Measurements from ENCODE around the gene LRP11.
"Not testable (repeated sequence)": the region's sequence is repeated elsewhere in the genome, so short reads cannot be mapped to it uniquely, and the experiment has no call there.

DNA sequence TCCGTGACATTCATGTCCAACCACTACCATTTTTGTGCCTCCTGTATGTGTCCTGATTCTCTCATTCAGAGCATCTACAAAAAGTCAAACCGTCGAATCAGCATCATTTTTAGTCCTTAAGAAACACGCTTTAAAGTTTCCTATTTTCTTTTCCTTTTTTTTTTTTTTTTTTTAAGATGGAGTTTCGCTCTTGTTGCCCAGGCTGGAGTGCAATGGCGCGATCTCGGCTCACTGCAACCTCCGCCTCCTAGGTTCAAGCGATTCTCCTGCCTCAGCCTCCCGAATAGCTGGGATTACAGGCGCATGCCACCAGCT, 1.8 kb downstream of the LRP11 start:
- not testable (repeated sequence) for TF ChIP-seq ESRRA (IDR thresholded peaks at IDR 0.05; ENCODE audit: borderline replicate concordance, low read depth); NRF1 (conservative IDR thresholded peaks at IDR 0.05 in 1 of 2, IDR thresholded peaks at IDR 0.05 in 1 of 2); FOSL1 (tag; conservative IDR thresholded peaks at IDR 0.05); FOXK1 (CRISPR knock-in tag; IDR thresholded peaks at IDR 0.05; ENCODE audit: borderline replicate concordance)
- TF ChIP-seq, protein P1, sequence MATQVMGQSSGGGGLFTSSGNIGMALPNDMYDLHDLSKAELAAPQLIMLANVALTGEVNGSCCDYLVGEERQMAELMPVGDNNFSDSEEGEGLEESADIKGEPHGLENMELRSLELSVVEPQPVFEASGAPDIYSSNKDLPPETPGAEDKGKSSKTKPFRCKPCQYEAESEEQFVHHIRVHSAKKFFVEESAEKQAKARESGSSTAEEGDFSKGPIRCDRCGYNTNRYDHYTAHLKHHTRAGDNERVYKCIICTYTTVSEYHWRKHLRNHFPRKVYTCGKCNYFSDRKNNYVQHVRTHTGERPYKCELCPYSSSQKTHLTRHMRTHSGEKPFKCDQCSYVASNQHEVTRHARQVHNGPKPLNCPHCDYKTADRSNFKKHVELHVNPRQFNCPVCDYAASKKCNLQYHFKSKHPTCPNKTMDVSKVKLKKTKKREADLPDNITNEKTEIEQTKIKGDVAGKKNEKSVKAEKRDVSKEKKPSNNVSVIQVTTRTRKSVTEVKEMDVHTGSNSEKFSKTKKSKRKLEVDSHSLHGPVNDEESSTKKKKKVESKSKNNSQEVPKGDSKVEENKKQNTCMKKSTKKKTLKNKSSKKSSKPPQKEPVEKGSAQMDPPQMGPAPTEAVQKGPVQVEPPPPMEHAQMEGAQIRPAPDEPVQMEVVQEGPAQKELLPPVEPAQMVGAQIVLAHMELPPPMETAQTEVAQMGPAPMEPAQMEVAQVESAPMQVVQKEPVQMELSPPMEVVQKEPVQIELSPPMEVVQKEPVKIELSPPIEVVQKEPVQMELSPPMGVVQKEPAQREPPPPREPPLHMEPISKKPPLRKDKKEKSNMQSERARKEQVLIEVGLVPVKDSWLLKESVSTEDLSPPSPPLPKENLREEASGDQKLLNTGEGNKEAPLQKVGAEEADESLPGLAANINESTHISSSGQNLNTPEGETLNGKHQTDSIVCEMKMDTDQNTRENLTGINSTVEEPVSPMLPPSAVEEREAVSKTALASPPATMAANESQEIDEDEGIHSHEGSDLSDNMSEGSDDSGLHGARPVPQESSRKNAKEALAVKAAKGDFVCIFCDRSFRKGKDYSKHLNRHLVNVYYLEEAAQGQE (IDR thresholded peaks at IDR 0.05; ENCODE audit: borderline replicate concordance), result not testable (repeated sequence)
- TF ChIP-seq, protein P1 (CRISPR knock-in tag; IDR thresholded peaks at IDR 0.05; ENCODE audit: low read depth), result not testable (repeated sequence)
- TF ChIP-seq, protein P2, sequence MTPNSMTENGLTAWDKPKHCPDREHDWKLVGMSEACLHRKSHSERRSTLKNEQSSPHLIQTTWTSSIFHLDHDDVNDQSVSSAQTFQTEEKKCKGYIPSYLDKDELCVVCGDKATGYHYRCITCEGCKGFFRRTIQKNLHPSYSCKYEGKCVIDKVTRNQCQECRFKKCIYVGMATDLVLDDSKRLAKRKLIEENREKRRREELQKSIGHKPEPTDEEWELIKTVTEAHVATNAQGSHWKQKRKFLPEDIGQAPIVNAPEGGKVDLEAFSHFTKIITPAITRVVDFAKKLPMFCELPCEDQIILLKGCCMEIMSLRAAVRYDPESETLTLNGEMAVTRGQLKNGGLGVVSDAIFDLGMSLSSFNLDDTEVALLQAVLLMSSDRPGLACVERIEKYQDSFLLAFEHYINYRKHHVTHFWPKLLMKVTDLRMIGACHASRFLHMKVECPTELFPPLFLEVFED (CRISPR knock-in tag; conservative IDR thresholded peaks at IDR 0.05), result not testable (repeated sequence)
- TF ChIP-seq, protein P3, sequence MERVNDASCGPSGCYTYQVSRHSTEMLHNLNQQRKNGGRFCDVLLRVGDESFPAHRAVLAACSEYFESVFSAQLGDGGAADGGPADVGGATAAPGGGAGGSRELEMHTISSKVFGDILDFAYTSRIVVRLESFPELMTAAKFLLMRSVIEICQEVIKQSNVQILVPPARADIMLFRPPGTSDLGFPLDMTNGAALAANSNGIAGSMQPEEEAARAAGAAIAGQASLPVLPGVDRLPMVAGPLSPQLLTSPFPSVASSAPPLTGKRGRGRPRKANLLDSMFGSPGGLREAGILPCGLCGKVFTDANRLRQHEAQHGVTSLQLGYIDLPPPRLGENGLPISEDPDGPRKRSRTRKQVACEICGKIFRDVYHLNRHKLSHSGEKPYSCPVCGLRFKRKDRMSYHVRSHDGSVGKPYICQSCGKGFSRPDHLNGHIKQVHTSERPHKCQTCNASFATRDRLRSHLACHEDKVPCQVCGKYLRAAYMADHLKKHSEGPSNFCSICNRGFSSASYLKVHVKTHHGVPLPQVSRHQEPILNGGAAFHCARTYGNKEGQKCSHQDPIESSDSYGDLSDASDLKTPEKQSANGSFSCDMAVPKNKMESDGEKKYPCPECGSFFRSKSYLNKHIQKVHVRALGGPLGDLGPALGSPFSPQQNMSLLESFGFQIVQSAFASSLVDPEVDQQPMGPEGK (CRISPR knock-in tag; IDR thresholded peaks at IDR 0.05; ENCODE audit: borderline replicate concordance), result not testable (repeated sequence)
